ENCODE results near the gene NRG3.

DNA sequence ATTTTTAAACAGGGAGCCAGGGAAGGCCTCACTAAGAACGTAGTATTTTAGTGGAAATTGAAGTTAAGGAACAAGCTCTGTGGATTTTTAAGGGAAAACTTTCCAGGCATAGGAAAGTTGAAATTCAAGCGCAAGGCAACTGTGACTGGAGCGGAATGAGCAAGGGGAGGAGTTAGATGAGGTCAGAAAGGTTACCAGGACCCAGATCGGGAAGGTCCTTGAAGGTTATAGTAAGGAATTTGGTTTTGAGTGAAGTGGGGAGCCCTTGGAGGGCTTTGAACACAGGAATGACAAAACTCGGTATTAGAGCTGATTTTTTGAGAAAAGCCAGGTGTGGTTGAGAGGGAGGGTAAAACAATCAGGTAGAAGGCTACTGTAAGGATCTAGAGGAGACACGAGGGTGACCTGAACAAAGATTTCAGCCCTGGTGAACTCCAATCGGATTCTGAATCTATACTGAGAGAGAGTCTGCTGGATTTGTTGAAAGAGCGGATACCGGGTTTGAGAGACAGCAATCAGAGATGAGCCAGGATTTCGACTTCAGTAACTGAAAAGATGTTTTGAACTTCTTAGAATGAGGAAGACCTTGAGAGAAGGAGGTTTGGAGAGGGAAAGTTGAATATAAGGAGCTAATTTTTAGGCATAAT, 1013.9 kb downstream of the NRG3 start:
- TF ChIP-seq POLR2A (IDR thresholded peaks at IDR 0.05; ENCODE audit: borderline replicate concordance, extremely low read depth, insufficient read depth, insufficient read length): no peak
- TF ChIP-seq ZNF274 (IDR thresholded peaks at IDR 0.05; ENCODE audit: low read depth, low read length): no peak
- TF ChIP-seq SIN3A (IDR thresholded peaks at IDR 0.05; ENCODE audit: low read depth): no peak
- no peak for TF ChIP-seq CEBPB (IDR thresholded peaks at IDR 0.05; ENCODE audit: low read depth)
- no peak for TF ChIP-seq POLR2AphosphoS5 (IDR thresholded peaks at IDR 0.05; ENCODE audit: low read depth, low read length)
- TF ChIP-seq, protein P1, sequence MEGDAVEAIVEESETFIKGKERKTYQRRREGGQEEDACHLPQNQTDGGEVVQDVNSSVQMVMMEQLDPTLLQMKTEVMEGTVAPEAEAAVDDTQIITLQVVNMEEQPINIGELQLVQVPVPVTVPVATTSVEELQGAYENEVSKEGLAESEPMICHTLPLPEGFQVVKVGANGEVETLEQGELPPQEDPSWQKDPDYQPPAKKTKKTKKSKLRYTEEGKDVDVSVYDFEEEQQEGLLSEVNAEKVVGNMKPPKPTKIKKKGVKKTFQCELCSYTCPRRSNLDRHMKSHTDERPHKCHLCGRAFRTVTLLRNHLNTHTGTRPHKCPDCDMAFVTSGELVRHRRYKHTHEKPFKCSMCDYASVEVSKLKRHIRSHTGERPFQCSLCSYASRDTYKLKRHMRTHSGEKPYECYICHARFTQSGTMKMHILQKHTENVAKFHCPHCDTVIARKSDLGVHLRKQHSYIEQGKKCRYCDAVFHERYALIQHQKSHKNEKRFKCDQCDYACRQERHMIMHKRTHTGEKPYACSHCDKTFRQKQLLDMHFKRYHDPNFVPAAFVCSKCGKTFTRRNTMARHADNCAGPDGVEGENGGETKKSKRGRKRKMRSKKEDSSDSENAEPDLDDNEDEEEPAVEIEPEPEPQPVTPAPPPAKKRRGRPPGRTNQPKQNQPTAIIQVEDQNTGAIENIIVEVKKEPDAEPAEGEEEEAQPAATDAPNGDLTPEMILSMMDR (IDR thresholded peaks at IDR 0.05 in 2 of 3, conservative IDR thresholded peaks at IDR 0.05 in 1 of 3; ENCODE audit: borderline replicate concordance in 1 of 3, insufficient read depth in 1 of 3, low read depth in 2 of 3, low read length in 2 of 3): no peak
- TF ChIP-seq JUND (IDR thresholded peaks at IDR 0.05): no peak
- no peak for TF ChIP-seq EZH2 (IDR thresholded peaks at IDR 0.05)
- no peak for TF ChIP-seq ELF1 (IDR thresholded peaks at IDR 0.05; ENCODE audit: borderline replicate concordance, low read depth)
